A204.1 (cell line): ENCODE results near the gene NRG3.
"Not testable (repeated sequence)": the region's sequence is repeated elsewhere in the genome, so short reads cannot be mapped to it uniquely, and the experiment has no call there.

Experiments used
- FAIRE-seq: peaks from 2 replicates; lab custom pipeline; 2012; peaks lifted over from hg19 to GRCh38; lab: Jason Lieb, UNC

The NRG3 gene

DNA sequence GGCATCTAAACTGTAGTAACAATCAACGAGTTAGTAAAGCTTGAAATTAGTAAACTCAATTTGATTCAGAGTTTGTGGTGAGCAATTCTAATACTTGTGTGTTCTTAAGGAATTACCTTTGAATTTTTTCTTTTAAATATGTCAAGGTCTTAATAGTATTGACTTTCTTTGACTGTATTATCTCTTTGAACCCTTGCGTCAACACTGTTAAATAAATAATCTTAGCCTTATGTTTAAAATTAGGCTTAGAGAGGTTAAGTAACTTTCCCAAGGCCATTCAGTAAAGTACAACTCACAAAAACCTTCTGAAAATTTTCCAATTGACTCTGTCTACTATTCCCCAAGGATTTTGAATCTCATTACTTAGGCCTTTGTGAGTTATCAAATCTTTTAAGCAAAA, 716.4 kb downstream of the NRG3 start:
- FAIRE-seq, result no peak

DNA sequence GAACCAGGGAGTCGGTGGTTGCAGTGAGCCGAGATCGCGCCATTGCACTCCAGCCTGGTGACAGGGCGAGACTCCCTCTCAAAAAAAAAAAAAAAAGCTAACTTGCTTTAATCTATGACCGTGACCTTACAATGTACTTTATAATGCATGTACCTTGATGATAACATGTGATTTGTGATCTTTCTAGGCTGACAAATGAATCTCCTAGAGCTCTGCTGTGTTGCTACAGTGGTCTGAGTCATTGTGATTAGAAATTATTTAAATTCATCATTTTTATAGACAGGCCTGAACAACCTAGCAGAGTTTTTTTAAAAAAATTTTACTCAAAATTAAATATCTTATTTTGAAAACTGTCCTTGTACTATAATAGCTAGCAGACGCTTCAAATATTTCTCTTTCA, 722.8 kb downstream of the NRG3 start:
- no peak for FAIRE-seq

DNA sequence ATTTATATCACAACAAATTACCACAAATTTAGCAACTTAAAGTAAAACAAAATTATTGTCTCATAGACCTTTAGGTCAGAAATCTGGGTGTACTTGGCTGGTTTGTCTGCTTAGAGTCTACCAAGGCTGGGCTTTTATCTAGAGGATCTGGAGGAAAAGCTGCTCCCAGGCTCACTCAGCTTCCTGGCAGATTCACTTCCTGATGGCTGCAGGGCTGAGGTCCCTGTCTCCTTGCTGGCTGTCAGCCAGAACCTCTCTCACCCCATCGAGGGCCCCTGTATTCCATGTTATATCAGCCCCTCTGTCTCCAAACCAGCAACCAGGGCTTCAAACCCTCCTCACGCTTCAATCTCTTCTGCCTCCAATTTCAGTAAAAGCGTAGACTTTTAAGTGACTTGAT, 734.9 kb downstream of the NRG3 start:
- FAIRE-seq, result no peak

DNA sequence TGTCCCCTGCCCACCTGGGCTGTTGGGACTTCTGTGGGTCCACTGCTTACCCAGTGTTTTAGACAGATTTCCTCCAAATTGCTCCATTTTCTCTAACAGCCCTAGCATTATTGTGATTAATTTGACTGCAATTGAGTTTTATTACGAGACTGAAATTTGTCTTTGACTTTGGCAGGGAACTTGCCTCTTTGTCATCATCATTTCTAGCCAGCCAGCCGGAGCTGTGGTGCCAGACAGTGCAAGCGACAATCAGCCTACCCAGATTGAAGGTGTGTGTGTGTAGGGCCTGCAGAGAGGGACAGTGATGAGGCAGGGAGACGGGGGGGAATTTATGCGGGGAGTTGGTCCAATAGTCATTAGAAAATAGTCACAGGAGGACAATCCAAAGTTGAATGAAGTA, 743.0 kb downstream of the NRG3 start:
- no peak for FAIRE-seq

DNA sequence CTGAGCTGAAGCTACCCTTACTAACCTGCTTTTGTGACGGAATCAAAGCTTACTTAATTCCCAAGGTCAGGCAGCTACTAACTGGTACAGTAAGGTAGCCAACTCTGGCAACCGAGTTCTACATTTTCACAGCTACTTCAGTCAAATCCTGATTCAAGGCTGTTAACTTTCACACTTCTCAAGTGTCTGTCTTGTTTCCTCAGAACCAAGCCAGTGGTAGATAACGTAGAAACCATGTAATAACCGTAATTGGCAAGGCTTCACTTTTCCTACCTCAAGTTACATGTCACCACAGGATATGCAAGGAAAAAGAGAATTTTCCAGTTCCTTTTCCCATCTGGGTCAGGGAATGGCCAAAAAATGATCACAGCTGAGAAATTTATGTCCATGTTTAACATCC, 746.7 kb downstream of the NRG3 start:
- no peak for FAIRE-seq

DNA sequence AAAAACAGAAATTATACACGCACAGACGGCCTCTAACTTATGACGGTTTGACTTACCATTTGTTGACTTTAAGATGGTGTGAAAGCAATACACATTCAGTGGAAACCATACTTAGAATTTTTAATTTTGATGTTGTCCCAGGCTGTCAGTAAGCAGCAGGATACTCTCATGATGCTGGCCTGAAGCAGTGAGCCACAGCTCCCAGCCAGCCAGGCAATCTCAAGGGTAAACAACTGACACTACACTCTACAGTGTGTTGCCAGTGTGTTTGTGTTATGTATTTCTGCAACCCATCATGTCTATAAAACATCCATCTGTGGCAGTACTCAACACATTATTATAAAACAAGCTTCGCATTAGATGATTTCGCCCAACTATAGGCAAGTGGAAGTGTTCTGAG, 747.5 kb downstream of the NRG3 start:
- no peak for FAIRE-seq

DNA sequence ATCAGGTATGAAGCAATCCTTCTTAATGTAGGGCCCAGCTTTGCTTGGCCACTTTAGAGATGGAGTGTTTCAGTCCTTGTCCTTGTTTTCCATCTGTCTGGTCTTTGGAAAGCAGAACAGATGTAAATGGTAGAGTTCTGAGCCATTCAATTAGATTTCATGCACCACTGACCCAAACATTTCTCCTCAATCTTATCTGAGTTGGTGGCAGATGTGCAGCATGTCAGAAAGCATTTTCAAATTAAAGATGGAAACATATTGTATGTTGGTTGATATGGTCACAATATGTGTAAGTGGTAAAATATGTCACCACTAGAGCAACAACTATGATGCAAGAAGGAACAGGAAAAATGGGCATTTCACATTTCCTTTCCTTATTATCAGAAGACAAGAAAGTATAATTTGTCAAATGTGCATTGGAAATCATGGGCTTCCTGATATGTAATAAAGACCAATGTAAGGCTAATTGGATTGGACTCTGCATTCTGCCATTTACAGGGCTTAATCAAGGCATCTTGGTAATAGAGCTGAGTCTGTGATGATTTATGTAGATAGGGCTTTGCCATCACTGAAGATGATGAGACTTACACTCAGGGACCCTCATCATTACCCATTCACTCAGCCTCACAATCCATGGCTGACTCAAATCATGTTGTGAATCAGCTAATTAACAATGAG, 750.7 kb downstream of the NRG3 start:
- FAIRE-seq, result no peak

DNA sequence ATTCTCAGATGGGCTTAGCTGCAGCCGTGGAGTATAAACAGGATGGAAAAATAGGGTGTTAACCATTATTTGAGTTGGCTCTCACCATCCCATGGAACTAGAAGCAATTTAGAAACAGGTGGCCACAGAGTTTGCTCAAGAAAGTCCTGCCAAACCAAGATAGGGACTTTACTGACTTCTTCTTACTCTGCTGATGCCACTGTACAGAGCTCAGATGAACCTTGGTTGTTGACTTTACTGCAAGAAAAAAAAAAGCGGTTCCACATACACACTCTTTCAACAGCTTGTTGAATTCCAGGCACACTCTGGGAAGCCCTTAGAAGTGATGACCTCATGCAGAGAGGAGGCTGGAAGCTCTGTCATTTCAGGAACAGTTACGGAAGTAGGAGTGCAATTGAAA, 753.4 kb downstream of the NRG3 start:
- FAIRE-seq, result no peak

DNA sequence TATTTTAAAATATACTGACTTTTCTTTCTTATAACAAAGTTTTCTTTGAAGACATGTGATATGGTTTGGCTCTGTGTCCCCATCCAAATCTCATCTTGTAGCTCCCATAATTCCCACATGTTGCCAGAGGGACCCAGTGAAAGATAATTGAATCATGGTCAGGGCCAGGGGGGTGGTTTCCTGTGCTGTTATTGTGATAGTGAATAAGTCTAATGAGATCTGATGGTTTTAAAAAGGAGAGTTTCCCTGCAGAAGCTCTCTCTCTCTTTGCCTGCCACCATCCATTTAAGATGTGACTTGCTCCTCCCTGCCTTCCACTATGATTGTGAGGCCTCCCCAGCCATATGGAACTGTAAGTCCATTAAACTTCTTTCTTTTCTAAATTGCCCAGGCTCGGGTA, 768.1 kb downstream of the NRG3 start:
- FAIRE-seq, result no peak

DNA sequence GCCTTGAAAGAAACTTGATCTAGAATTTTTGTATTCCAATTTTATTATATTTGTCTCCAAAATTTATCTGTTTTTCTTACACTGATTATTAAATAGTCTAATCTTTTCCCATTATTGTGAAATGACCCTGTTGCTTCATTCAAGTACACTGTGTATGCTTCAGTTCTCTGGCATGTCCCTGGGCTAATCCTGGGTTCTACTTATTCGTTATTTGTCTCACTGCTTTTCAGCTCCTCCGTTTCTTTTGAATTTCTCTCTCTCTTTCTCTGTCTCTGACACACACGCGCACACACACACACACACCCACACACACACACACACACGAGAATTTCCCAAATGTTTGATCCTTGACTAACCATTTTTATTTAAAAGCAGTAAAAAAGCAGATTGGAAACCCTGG, 768.6 kb downstream of the NRG3 start:
- no peak for FAIRE-seq

DNA sequence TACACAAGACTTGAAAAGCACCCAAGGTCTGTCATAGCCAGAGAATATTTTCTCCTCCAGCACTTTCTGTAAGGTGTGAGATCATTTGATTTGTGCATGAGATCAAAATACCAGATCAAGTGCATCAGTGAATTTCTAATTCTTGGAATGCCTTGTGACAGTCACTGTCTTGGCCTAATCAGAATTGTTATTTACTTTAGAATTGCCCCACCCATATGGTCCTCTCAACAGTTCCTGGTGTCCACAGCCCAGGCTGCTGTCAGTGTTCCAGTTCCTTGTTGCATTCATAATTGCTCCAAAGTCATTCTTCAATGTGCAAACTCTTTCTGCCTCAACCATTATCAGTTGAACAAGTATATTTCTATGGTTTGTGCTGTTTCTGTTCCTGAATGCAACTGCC, 770.2 kb downstream of the NRG3 start:
- no peak for FAIRE-seq

DNA sequence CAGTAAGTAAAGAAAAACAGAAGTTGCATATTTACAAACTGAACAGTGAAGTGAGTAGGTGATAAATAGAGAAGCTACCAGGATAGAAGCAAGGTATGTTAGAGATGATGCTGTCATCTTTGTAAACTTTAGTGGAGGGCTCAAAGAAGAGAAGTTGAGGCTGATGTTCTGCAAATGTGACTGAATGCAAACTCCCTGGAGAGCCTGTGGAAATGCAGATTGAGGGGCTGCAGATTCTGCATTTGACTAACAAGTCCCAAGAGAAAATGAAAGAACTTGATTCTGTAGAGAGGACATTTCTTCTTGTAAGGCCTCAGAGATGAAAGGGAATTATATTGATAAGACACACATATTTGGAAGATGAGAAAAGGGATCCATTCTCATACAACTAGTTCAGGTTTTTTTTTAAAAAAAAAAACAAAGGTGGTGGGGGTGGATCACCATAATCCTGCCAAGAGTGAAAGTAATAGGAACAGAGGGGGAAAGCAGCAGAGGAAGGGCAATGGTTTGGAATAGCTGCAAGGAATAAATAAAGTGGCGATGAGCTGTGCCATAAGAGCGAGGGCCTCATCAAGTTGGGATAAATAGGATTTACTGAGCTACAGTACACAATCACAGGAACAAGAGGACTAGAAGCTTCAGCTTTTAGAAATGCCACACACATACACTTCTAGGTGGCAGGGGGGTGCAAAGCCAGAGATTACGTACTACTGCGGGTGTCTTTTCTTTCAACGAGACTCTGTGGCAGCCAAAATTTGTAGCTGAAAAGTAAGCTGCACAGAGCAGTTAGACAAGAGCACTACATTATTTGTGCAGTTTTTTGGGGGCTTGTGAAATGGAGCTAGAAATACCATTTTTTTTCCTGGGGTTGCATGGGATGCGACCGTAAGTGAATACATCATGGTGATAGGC, 778.5 kb downstream of the NRG3 start:
- no peak for FAIRE-seq

DNA sequence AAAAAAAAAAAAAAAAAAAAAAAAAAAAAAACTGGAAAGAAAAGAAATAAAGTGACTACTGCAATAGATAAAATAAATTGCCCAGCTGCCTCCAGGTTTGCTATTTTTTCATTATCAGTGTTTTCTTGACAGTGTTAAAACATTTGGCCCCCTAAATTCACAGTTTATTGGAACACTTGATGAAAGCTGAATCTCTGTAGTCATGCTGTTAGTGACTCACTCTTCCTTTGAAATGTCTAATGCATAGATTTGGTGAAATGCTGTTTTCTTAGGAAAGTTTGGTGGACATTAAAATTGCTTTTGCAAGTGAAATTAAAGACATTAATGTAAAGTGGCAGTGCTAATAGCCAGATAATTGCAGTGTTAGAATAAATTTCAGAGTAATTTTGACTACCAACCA, 785.2 kb downstream of the NRG3 start:
- no peak for FAIRE-seq

DNA sequence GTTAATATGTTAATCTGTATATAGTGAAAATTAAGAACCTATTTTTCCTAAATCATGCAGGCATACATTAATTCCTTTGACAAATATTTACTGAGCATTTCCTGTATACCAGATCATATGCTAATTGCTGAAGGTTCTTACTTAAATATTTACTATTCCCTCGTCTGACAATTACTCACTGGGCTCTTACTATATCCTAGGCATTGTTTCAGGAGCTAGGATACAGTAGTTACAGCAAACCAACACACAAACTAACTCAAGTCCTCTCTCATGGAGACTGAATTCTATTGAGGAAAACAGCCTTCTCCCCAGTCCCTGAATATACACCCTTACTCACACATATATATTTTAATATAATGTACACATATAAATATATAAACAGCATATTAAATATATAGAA, 786.0 kb downstream of the NRG3 start:
- FAIRE-seq, result no peak

DNA sequence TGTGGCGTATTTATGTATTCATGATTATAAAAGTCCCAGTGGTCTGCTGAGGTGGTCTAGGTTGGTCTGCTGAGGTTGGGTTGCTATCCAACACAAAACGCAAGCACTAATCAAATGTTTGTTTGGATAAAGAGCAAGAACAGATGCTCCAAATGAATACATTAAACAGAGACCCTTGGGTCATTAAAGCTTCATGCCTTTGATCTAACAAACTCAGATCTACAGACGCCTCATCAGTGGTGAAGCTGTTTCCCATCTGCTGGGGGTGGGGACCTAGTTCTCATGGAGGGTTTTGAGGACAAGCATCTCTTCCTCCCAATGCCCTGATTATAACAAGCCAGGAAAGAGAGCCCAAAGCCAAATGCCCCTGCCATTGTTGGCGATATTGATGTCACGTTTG, 786.7 kb downstream of the NRG3 start:
- FAIRE-seq, result no peak

DNA sequence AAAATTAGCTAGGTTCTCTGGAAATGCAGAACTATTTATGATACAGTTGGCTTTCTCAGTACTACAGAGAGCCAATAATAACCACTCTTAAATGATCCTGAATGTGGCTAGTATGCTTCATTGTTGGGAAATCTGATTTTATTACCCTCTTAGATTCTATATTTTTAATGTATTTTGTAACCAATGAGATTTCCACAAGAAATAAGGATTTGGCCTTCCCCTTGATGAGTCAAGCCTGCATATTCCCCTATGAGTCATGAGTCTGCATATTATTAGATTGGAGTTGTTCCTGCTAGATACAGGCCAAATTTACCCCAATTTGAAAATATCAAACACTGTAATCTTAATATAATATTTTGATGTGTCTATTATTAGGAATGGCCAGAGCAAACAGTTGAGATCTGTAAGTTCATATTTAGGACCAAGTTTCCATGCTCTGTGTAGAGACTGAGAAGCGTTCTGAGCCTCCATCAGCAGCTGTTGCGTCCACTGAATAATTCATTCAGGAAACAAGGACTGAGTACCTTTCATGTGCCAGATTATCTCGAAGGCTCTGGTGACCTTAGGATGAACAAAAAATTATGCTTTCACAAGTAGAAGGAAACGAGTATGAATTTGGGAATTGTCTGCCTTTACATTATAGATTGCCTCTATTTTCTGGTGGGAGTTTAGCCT, 793.4 kb downstream of the NRG3 start:
- FAIRE-seq, result no peak

DNA sequence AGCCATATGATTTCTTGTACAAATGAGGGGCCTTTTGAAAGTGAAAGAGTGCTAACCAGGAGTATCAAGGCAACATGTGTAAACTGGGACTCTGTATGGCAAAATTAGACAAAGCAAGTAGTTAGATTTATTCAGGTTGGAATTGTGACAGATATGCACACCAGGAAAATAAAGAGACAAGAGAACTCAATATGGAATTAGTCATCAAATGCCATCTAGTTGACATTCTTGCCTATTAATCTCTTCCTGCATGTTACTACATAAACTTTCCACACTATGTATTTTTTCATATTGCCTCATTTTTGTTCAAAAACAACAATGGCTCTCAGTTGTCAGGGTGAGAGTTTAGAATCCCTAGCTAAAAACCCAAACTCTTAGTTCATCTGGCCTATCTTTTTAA, 799.0 kb downstream of the NRG3 start:
- no peak for FAIRE-seq

DNA sequence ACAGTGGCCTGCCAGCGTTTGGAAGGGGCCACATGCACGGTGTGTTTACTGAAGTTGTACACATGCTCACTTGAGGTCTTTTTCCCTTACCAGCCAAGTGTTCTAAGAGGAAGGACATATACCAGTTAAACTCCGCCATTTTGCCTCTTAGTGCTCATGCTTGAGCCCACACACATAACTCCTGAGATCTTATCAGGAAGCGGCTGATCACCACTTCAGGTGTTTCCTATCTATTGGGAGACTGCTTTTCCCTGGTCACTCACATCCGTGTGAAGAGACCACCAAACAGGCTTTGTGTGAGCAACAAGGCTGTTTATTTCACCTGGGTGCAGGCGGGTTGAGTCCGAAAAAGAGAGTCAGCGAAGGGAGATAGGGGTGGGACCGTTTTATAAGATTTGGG, 802.9 kb downstream of the NRG3 start:
- FAIRE-seq, result not testable (repeated sequence)

DNA sequence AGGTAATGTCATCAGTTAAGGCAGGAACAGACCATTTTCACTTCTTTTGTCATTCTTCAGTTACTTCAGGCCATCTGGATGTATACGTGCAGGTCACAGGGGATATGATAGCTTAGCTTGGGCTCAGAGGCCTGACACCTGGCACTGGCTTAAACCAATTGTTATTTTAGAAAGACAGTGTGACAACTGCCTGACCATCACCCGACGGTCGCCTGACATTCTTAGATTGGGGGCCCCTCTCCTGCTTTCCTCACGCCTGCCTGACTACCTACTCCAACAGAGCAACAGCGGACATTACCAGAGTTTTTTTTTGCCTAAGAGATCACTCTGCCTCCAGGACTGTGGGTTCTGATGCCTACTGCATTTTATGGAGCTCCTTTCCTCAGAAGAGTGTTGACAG, 803.5 kb downstream of the NRG3 start:
- not testable (repeated sequence) for FAIRE-seq

DNA sequence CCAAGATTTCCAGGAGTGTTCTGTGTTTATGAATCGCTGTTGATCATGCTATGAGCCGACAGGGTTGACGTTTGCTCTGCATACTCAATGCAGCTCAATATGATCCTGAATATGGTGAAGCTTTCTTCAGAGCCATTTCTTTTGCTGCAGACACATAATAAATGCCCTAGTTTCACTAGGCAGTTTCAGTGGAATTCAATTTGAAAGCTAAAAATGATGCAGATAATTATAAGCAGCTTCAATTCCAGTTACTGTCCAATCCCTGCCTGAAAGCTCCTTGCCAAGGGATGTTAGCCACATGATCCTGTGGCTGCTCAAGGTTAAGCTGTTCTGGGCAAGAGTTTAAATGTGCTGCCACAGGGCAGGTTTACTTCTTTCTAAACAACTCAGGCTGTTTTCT, 805.6 kb downstream of the NRG3 start:
- FAIRE-seq, result no peak

DNA sequence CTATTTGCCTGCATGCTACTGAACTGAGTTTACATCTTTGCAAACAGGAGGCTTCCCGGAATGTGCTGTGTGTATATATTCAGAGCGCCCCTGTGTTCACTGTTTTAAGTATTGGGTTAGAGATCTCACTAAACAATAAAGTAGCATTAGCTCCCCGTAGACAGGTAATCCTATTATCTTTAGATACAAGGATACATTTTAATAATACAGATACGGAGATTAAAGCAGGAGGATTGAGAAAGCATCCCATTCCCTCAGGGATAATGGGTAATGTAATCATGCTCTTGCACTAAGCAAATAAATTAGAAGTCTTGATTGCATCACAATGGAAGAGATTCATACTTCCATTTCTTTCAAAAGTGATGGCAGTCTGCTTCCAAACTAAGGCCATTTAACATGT, 809.0 kb downstream of the NRG3 start:
- FAIRE-seq, result no peak

DNA sequence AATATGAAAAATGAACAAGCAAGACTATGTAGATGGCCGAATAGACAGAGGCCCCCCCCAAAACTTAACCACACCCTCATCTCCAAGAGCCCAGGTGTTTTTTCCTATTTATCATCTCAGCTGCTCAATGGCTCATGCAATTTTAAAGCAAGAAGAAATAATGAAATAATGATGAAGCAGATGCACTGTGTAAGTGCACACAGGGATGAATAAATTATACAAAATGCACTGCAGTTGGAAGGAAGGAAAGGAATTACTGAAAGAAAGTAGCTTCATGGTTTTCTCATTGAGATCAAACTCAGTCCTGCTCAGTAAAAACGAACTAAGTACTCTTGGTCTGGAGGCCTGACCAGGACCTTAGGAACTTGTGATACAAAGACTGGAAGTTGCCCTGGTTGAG, 810.1 kb downstream of the NRG3 start:
- no peak for FAIRE-seq

DNA sequence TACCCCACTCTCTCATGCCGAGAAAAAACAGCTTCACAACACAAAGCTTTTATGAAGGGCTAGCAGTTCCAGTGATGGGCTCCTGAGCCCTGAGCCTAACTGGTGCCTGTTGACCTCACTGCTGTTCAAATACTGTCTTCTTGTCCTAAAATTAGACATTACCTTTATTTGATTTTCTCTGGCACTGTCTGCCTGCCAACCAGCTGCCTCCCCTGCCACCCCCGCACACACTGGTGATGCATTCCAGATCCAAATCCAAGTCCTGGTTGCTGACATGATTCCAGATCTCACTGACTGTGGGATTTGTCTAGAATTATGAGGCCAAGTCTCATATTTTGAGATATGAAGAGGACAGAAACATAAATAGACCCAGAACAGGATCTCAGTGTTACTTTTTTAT, 816.2 kb downstream of the NRG3 start:
- no peak for FAIRE-seq
